HG02938 (cell line): ENCODE results near the gene TMEM132C.

Experiments used
- ATAC-seq: cut with Tn5 transposase; IDR thresholded peaks from one replicate; pipeline ENCODE4 v1.9.1; 2021; ENCODE audit warnings: mild to moderate bottlenecking, moderate library complexity; ENCODE audit not compliant: unreplicated experiment

TMEM132C gene

GRCh38 chr12:128693771-128694170, 426.8 kb downstream of the TMEM132C start:
- no peak for ATAC-seq

GRCh38 chr12:128694445-128694844, 427.5 kb downstream of the TMEM132C start:
- ATAC-seq = no peak

- no peak for ATAC-seq
These were observed 428.7 kb downstream of the TMEM132C start for GRCh38 chr12:128695697-128696096.

- ATAC-seq = no peak
These were observed 431.5 kb downstream of the TMEM132C start for GRCh38 chr12:128698301-128698972.

- ATAC-seq = no peak
These were observed 432.1 kb downstream of the TMEM132C start for GRCh38 chr12:128699106-128699505.

- no peak for ATAC-seq
These were observed 435.4 kb downstream of the TMEM132C start for GRCh38 chr12:128702371-128702770.

- no peak for ATAC-seq
These were observed 438.2 kb downstream of the TMEM132C start for GRCh38 chr12:128705140-128705539.

GRCh38 chr12:128707488-128707887, 440.5 kb downstream of the TMEM132C start:
- no peak for ATAC-seq

GRCh38 chr12:128708789-128709188, 441.8 kb downstream of the TMEM132C start:
- no peak for ATAC-seq

- ATAC-seq = no peak
These were observed 442.7 kb downstream of the TMEM132C start for GRCh38 chr12:128709660-128710059.

- no peak for ATAC-seq
These were observed 444.5 kb downstream of the TMEM132C start for GRCh38 chr12:128711486-128711885.

- ATAC-seq = no peak
These were observed 445.7 kb downstream of the TMEM132C start for GRCh38 chr12:128712622-128713021.

GRCh38 chr12:128715485-128715884, 448.5 kb downstream of the TMEM132C start:
- ATAC-seq = no peak

- no peak for ATAC-seq
These were observed 457.6 kb downstream of the TMEM132C start for GRCh38 chr12:128724468-128725046.

GRCh38 chr12:128726886-128727285, 459.9 kb downstream of the TMEM132C start:
- no peak for ATAC-seq

- no peak for ATAC-seq
These were observed 460.5 kb downstream of the TMEM132C start for GRCh38 chr12:128727461-128727860.

- no peak for ATAC-seq
These were observed 461.0 kb downstream of the TMEM132C start for GRCh38 chr12:128727999-128728398.

GRCh38 chr12:128729628-128730121, 462.7 kb downstream of the TMEM132C start:
- no peak for ATAC-seq

GRCh38 chr12:128734371-128734770, 467.4 kb downstream of the TMEM132C start:
- no peak for ATAC-seq

GRCh38 chr12:128737292-128737966, 470.5 kb downstream of the TMEM132C start:
- no peak for ATAC-seq

- no peak for ATAC-seq
These were observed 476.9 kb downstream of the TMEM132C start for GRCh38 chr12:128743916-128744315.
